H9 (cell line): ENCODE measurements around the gene CNOT11. TPM values are rescaled to one million over a fixed set of nuclear protein-coding genes. Genes with fewer than 3 reads are reported as not detected.
"Not testable (repeated sequence)": the region's sequence is repeated elsewhere in the genome, so short reads cannot be mapped to it uniquely, and the experiment has no call there.

Experiments used
- DNase-seq: peaks from one replicate; pipeline ENCODE4 v3.0.0-alpha.2; 2017
- H2AFZ ChIP-seq: one replicate; pipeline ENCODE4 v1.6.1; 2013; ENCODE audit warnings: mild to moderate bottlenecking, low read length, control low read depth, moderate library complexity
- H2AK5ac ChIP-seq: 2 replicates; pipeline ENCODE4 v1.6.1; 2013; ENCODE audit warnings: low read length, control low read depth, mixed read lengths; ENCODE audit not compliant: insufficient read length
- H2BK120ac ChIP-seq: one replicate; pipeline ENCODE4 v1.6.1; 2013; ENCODE audit warnings: low read depth, mild to moderate bottlenecking, low read length, control low read depth, inconsistent platforms; ENCODE audit not compliant: poor library complexity, severe bottlenecking
- H2BK12ac ChIP-seq: 2 replicates; pipeline ENCODE4 v1.6.1; 2013; ENCODE audit warnings: low read length, control low read depth, mixed read lengths, low read depth; ENCODE audit not compliant: insufficient read length
- H2BK15ac ChIP-seq: 2 replicates; pipeline ENCODE4 v1.6.1; 2013; ENCODE audit warnings: low read depth, low read length, control low read depth
- H2BK20ac ChIP-seq: one replicate; pipeline ENCODE4 v1.6.1; 2013; ENCODE audit warnings: low read depth, mild to moderate bottlenecking, low read length, control low read depth, inconsistent platforms; ENCODE audit not compliant: poor library complexity, severe bottlenecking
- H2BK5ac ChIP-seq: 2 replicates; pipeline ENCODE4 v1.6.1; 2013; ENCODE audit warnings: low read length, control low read depth, mixed read lengths; ENCODE audit not compliant: insufficient read length
- H3K14ac ChIP-seq: 2 replicates; pipeline ENCODE4 v1.6.1; 2013; ENCODE audit warnings: low read length, control low read depth; ENCODE audit not compliant: insufficient read depth
- H3K18ac ChIP-seq: 2 replicates; pipeline ENCODE4 v1.6.1; 2013; ENCODE audit warnings: low read depth, mild to moderate bottlenecking, mixed read lengths, low read length, control low read depth; ENCODE audit not compliant: insufficient read length
- H3K23ac ChIP-seq: 2 replicates; pipeline ENCODE4 v1.6.1; 2013; ENCODE audit warnings: low read length, control low read depth, mixed read lengths, low read depth; ENCODE audit not compliant: insufficient read length
- H3K23me2 ChIP-seq: 2 replicates; pipeline ENCODE4 v1.6.1; 2013; ENCODE audit warnings: low read depth, mild to moderate bottlenecking, mixed read lengths, low read length, control low read depth; ENCODE audit not compliant: insufficient read length, poor library complexity, severe bottlenecking
- H3K27ac ChIP-seq: 2 replicates; pipeline ENCODE4 v1.5.1; 2013; ENCODE audit warnings: low read length, control low read depth, mixed read lengths, low read depth; ENCODE audit not compliant: insufficient read length
- H3K27me3 ChIP-seq: 2 replicates; pipeline ENCODE4 v1.6.1; 2013; ENCODE audit warnings: low read length, control low read depth, inconsistent platforms; ENCODE audit not compliant: insufficient read depth
- H3K4ac ChIP-seq: 2 replicates; pipeline ENCODE4 v1.6.1; 2013; ENCODE audit warnings: low read depth, mild to moderate bottlenecking, control low read depth, inconsistent platforms, low read length, moderate library complexity
- H3K4me1 ChIP-seq: 2 replicates; pipeline ENCODE4 v1.6.1; 2013; ENCODE audit warnings: low read length, control low read depth, inconsistent platforms; ENCODE audit not compliant: insufficient read depth
- H3K4me2 ChIP-seq: 2 replicates; pipeline ENCODE4 v1.6.1; 2013; ENCODE audit warnings: low read length, control low read depth, mixed read lengths; ENCODE audit not compliant: insufficient read length, insufficient read depth
- H3K56ac ChIP-seq: 2 replicates; pipeline ENCODE4 v1.6.1; 2013; ENCODE audit warnings: low read depth, mild to moderate bottlenecking, mixed read lengths, low read length, control low read depth; ENCODE audit not compliant: insufficient read length
- H3K79me1 ChIP-seq: 2 replicates; pipeline ENCODE4 v1.6.1; 2013; ENCODE audit warnings: low read depth, mild to moderate bottlenecking, moderate library complexity, low read length, control low read depth, inconsistent platforms; ENCODE audit not compliant: insufficient read depth, poor library complexity, severe bottlenecking
- H3K79me2 ChIP-seq: 2 replicates; pipeline ENCODE4 v1.6.1; 2013; ENCODE audit warnings: low read length, control low read depth, inconsistent platforms; ENCODE audit not compliant: insufficient read depth
- H3K9ac ChIP-seq: 2 replicates; pipeline ENCODE4 v1.6.1; 2013; ENCODE audit warnings: low read length, control low read depth, mixed read lengths; ENCODE audit not compliant: insufficient read length; ENCODE audit errors: extremely low read depth
- H3K9me3 ChIP-seq: one replicate; pipeline ENCODE4 v1.6.1; 2013; ENCODE audit warnings: low read depth, low read length, inconsistent platforms; ENCODE audit not compliant: control insufficient read depth
- H3T11ph ChIP-seq: one replicate; pipeline ENCODE4 v1.6.1; 2013; ENCODE audit warnings: mild to moderate bottlenecking, low read length, control low read depth, inconsistent platforms
- H4K20me1 ChIP-seq: one replicate; pipeline ENCODE4 v1.6.1; 2013; ENCODE audit not compliant: control insufficient read depth, insufficient read length, insufficient read depth
- H4K5ac ChIP-seq: 2 replicates; pipeline ENCODE4 v1.6.1; 2013; ENCODE audit warnings: low read depth, mild to moderate bottlenecking, mixed read lengths, low read length, control low read depth; ENCODE audit not compliant: insufficient read length
- H4K8ac ChIP-seq: replicated peaks from 2 replicates; pipeline ENCODE4 v1.6.1; 2013; ENCODE audit warnings: low read length, control low read depth, mixed read lengths, low read depth; ENCODE audit not compliant: insufficient read length
- H4K91ac ChIP-seq: 2 replicates; pipeline ENCODE4 v1.6.1; 2013; ENCODE audit warnings: low read depth, mild to moderate bottlenecking, moderate library complexity, mixed read lengths, low read length, control low read depth; ENCODE audit not compliant: insufficient read length
- H3K27ac Mint-ChIP-seq, 3 experiments: 2 replicates in 2 of 3; 3 replicates in 1 of 3; pipeline ENCODE4 v1.8.0; 2020 to 2021; ENCODE audit warnings: mixed read lengths in 3 of 3, mild to moderate bottlenecking in 1 of 3, moderate library complexity in 1 of 3
- H3K27me3 Mint-ChIP-seq: 2 replicates; pipeline ENCODE4 v1.8.0; 2021; ENCODE audit warnings: low read depth, mild to moderate bottlenecking, moderate library complexity, mixed read lengths
- H3K36me3 Mint-ChIP-seq, 3 experiments: 2 replicates in 2 of 3; 3 replicates in 1 of 3; pipeline ENCODE4 v1.8.0; 2020 to 2021; ENCODE audit warnings: low read depth in 3 of 3, mixed read lengths in 3 of 3; ENCODE audit not compliant: insufficient read depth in 1 of 3
- H3K4me1 Mint-ChIP-seq, 2 experiments: 2 replicates each; pipeline ENCODE4 v1.8.0; 2020; ENCODE audit warnings: mixed read lengths in 2 of 2
- H3K4me3 Mint-ChIP-seq, 2 experiments: 2 replicates in 1 of 2; 3 replicates in 1 of 2; pipeline ENCODE4 v1.8.0; 2020 to 2021; ENCODE audit warnings: mild to moderate bottlenecking in 2 of 2, mixed read lengths in 2 of 2, moderate library complexity in 1 of 2
- H3K9me3 Mint-ChIP-seq, 2 experiments: 2 replicates in 1 of 2; 3 replicates in 1 of 2; pipeline ENCODE4 v1.8.0; 2020; ENCODE audit warnings: mild to moderate bottlenecking in 2 of 2, mixed read lengths in 2 of 2, moderate library complexity in 1 of 2
- WGBS: extraction: QIAGEN DNeasy Blood & Tissue Kit; methylation state at CpG from one replicate; pipeline ENCODE4 v1.1.7; 2013; ENCODE audit warnings: missing lambda C conversion rate, low lambda C conversion rate, mixed read lengths; ENCODE audit not compliant: insufficient read length; ENCODE audit errors: extremely low coverage; 5-methylcytosine and 5-hydroxymethylcytosine counted together
- total RNA-seq: library from RNA; stranded (reverse); gene quantifications from 2 replicates; pipeline ENCODE4 v1.2.1, GENCODE V29; 2021

Gene CNOT11
- total RNA-seq, 1 experiment from 2014 or later, result 46.8 TPM

DNA sequence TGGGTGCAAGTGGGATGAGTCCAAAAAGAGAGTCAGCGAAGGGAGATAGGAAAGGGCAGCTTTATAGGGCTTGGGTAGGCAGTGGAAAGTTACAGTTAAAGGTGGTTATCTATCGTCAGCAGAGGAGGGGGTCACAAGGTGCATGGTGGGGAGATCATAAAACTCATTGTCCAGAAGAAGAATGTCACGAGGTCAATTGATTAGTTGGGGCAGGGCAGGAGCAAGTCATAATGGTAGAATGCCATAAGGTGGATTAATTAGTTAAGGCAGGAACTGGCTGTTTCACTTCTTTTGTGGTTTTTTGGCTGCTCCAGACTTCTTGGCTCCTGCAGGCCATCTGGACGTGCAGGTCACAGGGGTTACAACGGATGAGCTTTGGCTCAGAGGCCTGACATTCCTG, 3.9 kb upstream of the CNOT11 start:
- not testable (repeated sequence) for H3T11ph ChIP-seq, H3K56ac ChIP-seq, H3K27ac Mint-ChIP-seq, H2BK15ac ChIP-seq, H3K79me1 ChIP-seq, H3K79me2 ChIP-seq, H2BK12ac ChIP-seq, H4K91ac ChIP-seq, H3K4me1 ChIP-seq, H3K18ac ChIP-seq, H4K8ac ChIP-seq, H4K5ac ChIP-seq, H3K23me2 ChIP-seq, H2BK20ac ChIP-seq, H2BK120ac ChIP-seq, H3K4me2 ChIP-seq, H3K4ac ChIP-seq, DNase-seq, H3K23ac ChIP-seq, H2AK5ac ChIP-seq, H3K9ac ChIP-seq, H3K9me3 Mint-ChIP-seq, H3K9me3 ChIP-seq, H3K27me3 ChIP-seq, H2BK5ac ChIP-seq, H3K4me3 Mint-ChIP-seq, H3K27me3 Mint-ChIP-seq, H2AFZ ChIP-seq, H3K36me3 Mint-ChIP-seq, H4K20me1 ChIP-seq, H3K14ac ChIP-seq, H3K27ac ChIP-seq
- no CpG with 5 or more reads among the region's 5 CpGs for WGBS
- peaks cover 27 to 32% of the 10 kb centered on the region in 2 experiments for H3K4me1 Mint-ChIP-seq
